ENCODE measurements around the gene ZER1.
"Not testable (repeated sequence)": the region's sequence is repeated elsewhere in the genome, so short reads cannot be mapped to it uniquely, and the experiment has no call there.

Gene ZER1

GRCh38 chr9:128713941-128714573 is 57.7 kb downstream of the ZER1 start:
- FAIRE-seq = no peak

GRCh38 chr9:128713411-128713780 is 58.3 kb downstream of the ZER1 start:
- no peak for FAIRE-seq

GRCh38 chr9:128712451-128713410 is 59.0 kb downstream of the ZER1 start:
- no peak for FAIRE-seq

GRCh38 chr9:128707446-128707845 is 64.3 kb downstream of the ZER1 start:
- FAIRE-seq = no peak

GRCh38 chr9:128706671-128707381 is 64.9 kb downstream of the ZER1 start:
- no peak for FAIRE-seq

GRCh38 chr9:128706045-128706444 is 65.7 kb downstream of the ZER1 start:
- no peak for FAIRE-seq

- FAIRE-seq = no peak
Measured at GRCh38 chr9:128705051-128705965, 66.4 kb downstream of the ZER1 start.

GRCh38 chr9:128704356-128704670 is 67.4 kb downstream of the ZER1 start:
- FAIRE-seq = no peak

GRCh38 chr9:128703616-128704355 is 67.9 kb downstream of the ZER1 start:
- FAIRE-seq = no peak

GRCh38 chr9:128702949-128703615 is 68.6 kb downstream of the ZER1 start:
- no peak for FAIRE-seq

- FAIRE-seq = no peak
Measured at GRCh38 chr9:128702445-128702948, 69.2 kb downstream of the ZER1 start, which contains the start of gene PKN3. TSS of gene PKN3 (plus strand) at chr9:128702503. CDS start at chr9:128702916, 413 bp downstream.

- no peak for FAIRE-seq
Measured at GRCh38 chr9:128701227-128701854, 70.4 kb downstream of the ZER1 start.

- FAIRE-seq = not testable (repeated sequence)
Measured at GRCh38 chr9:128699096-128699795, 72.5 kb downstream of the ZER1 start.

GRCh38 chr9:128696923-128697707 is 74.6 kb downstream of the ZER1 start:
- FAIRE-seq = no peak

GRCh38 chr9:128694344-128694743 is 77.4 kb downstream of the ZER1 start:
- FAIRE-seq = no peak

- FAIRE-seq = not testable (repeated sequence)
Measured at GRCh38 chr9:128693738-128694137, 78.0 kb downstream of the ZER1 start.

- FAIRE-seq = no peak
Measured at GRCh38 chr9:128690684-128691034, 81.1 kb downstream of the ZER1 start.

GRCh38 chr9:128689820-128690683 is 81.7 kb downstream of the ZER1 start:
- FAIRE-seq = no peak
